ENCODE data around the gene PSME4.

Gene PSME4

GRCh38 chr2:53821810-53822209 is 149.0 kb downstream of the PSME4 start:
- no peak for TF ChIP-seq TAF1 (IDR thresholded peaks at IDR 0.05; ENCODE audit: borderline replicate concordance, insufficient read depth, low read length)
- TF ChIP-seq FOXP2 (optimal IDR thresholded peaks at IDR 0.05; ENCODE audit: borderline replicate concordance, extremely low read depth, extremely low read length, insufficient read depth), result no peak
- no peak for TF ChIP-seq POLR2AphosphoS5 (IDR thresholded peaks at IDR 0.05; ENCODE audit: low read depth, low read length)
- no peak for TF ChIP-seq REST (IDR thresholded peaks at IDR 0.05; ENCODE audit: insufficient read depth in 1 of 2, low read depth in 2 of 2, low read length in 2 of 2)
- no peak for TF ChIP-seq SIN3A (IDR thresholded peaks at IDR 0.05; ENCODE audit: borderline replicate concordance, insufficient read depth, low read length)

DNA sequence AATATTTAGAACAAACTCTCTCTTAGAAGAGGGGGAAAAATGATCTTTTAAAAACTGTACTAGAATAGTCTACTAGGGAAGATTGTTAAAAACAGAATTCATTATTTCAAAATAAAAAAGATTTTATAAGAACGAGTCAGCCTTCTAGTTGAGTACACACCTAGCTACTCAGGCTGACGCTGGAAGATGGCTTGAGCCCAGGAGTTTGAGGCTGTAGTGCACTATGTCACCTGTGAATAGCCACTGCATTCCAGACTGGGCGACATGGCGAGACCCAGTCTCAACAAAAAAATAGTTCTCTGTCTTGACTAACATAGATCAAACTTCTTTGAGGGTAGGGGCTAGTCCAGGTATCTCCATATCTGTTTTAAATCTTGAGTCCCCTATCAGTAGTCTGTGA is 150.1 kb downstream of the PSME4 start:
- no peak for TF ChIP-seq SIN3A (IDR thresholded peaks at IDR 0.05; ENCODE audit: borderline replicate concordance, insufficient read depth, low read length)
- TF ChIP-seq REST (IDR thresholded peaks at IDR 0.05; ENCODE audit: insufficient read depth in 1 of 2, low read depth in 2 of 2, low read length in 2 of 2), result no peak
- TF ChIP-seq TAF1 (IDR thresholded peaks at IDR 0.05; ENCODE audit: borderline replicate concordance, insufficient read depth, low read length), result no peak
- TF ChIP-seq POLR2AphosphoS5 (IDR thresholded peaks at IDR 0.05; ENCODE audit: low read depth, low read length), result no peak
- no peak for TF ChIP-seq FOXP2 (optimal IDR thresholded peaks at IDR 0.05; ENCODE audit: borderline replicate concordance, extremely low read depth, extremely low read length, insufficient read depth)

DNA sequence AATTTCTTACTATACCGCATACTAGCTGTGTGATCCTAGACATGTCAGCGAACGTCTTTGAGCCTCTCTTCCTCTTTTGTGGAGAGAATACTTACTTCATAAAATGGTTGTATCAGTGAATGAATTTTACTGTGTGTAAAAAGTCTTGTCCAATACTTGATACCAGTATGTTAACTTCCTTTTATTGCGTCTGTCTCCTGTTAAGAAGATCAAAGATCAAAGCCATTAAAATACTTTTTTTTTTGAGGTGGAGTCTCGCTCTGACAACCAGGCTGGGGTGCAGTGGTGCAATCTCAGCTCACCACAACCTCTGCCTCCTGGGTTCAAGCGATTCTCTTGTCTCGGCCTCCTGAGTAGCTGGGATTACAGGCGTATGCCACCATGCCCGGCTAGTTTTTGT is 150.7 kb downstream of the PSME4 start:
- TF ChIP-seq REST (IDR thresholded peaks at IDR 0.05; ENCODE audit: insufficient read depth in 1 of 2, low read depth in 2 of 2, low read length in 2 of 2) (no peak), SIN3A (IDR thresholded peaks at IDR 0.05; ENCODE audit: borderline replicate concordance, insufficient read depth, low read length) (no peak), POLR2AphosphoS5 (IDR thresholded peaks at IDR 0.05; ENCODE audit: low read depth, low read length) (no peak), FOXP2 (optimal IDR thresholded peaks at IDR 0.05; ENCODE audit: borderline replicate concordance, extremely low read depth, extremely low read length, insufficient read depth) (no peak), TAF1 (IDR thresholded peaks at IDR 0.05; ENCODE audit: borderline replicate concordance, insufficient read depth, low read length) (no peak)

GRCh38 chr2:53819634-53820033 is 151.2 kb downstream of the PSME4 start:
- TF ChIP-seq FOXP2 (optimal IDR thresholded peaks at IDR 0.05; ENCODE audit: borderline replicate concordance, extremely low read depth, extremely low read length, insufficient read depth) (no peak), TAF1 (IDR thresholded peaks at IDR 0.05; ENCODE audit: borderline replicate concordance, insufficient read depth, low read length) (no peak), SIN3A (IDR thresholded peaks at IDR 0.05; ENCODE audit: borderline replicate concordance, insufficient read depth, low read length) (no peak), POLR2AphosphoS5 (IDR thresholded peaks at IDR 0.05; ENCODE audit: low read depth, low read length) (no peak), REST (IDR thresholded peaks at IDR 0.05; ENCODE audit: insufficient read depth in 1 of 2, low read depth in 2 of 2, low read length in 2 of 2) (no peak)

All from PFSK-1 (cell line).